HG03378 (cell line): ENCODE measurements around the gene SIRPA.

Source experiments
- ATAC-seq: cut with Tn5 transposase; IDR thresholded peaks from one replicate; pipeline ENCODE4 v1.9.1; 2021; ENCODE audit warnings: mild to moderate bottlenecking, moderate library complexity; ENCODE audit not compliant: unreplicated experiment

SIRPA gene

DNA sequence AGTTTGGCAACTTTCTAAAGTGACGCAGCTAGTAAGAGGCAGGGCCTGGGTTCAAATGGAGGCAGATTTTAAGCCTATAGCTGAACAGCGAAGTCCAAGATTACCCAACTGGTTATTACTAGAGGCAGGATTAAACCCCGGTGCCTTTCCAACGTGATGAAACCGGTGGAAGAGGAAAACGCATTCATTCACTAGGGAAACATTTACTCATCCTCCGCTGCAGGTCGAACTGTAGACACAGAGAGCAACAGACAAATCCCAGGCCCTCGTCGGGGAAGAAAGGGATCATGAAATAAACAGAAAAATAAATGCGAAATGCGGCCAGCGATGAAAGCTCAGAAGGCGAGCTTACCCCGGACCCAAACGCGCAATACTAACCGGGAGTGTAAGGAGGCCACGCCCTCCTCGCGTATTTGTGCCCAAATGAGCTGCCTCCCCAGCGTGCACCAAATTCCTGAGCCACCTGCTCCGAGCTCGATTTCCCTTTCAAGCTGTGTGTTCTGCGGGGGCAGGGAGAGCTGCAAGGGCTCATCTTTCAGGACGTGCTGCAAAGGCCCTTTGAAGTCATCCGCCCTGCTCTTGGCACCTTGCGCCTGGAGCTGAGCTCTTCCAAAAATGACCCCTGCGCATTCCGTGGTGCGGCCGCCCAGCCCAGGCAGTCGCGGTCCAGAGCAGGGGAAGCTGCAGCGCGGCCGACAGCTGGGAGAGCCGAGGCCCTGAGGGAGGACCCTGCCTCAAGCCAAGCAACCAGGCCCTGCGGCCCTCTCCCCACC lies 51.7 kb downstream of the SIRPA start:
- no peak for ATAC-seq

DNA sequence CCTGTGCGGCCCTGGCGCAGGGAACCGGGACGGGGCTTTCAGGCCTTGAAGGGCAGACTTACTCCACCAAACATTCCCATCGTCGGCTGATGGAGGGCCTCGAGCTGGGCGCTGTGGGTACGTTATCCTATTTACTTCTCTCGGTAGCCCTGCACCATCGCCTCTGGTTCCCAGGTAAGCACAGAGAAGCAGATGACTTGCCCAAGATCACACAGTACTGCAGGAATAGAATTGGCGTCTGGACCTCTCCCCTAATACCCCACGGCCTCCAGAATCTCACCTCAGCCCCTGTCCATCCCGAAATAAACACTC lies 52.3 kb downstream of the SIRPA start:
- ATAC-seq: no peak

DNA sequence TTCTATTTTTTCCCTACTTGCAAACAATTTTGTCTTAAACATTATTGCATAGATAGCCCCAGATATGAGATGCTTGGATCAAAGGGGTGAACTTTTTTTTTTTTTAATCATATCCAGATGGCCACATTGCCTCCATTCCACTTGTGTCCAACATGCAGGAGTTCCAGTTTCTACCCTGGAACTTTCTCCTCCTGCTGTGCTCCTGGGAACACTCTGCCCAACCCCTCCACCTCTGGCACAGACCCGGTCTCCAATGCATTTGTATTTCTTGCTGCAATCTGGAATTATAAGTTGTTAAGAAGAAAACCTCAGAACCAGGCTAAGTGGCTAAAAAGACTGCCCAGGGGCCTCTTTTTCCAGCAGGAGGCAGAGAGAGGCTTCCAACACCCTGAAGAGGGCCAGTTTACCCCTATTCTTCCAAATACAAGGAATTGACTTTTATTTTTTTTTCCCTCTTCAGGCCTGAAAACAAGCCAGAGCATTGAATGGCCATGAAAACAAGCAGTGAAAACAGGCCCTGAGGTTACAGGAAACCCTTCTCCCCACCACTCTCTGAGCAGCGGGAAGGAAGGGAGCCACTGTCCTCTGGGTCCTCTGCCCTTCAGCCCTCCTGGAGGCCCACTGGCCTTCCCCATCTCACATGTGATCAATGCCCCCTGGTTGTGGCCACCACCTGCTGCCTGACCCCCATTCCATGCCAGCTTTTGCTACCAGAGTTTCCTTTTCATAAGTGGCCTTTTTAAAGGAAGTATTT lies 54.3 kb downstream of the SIRPA start:
- no peak for ATAC-seq

DNA sequence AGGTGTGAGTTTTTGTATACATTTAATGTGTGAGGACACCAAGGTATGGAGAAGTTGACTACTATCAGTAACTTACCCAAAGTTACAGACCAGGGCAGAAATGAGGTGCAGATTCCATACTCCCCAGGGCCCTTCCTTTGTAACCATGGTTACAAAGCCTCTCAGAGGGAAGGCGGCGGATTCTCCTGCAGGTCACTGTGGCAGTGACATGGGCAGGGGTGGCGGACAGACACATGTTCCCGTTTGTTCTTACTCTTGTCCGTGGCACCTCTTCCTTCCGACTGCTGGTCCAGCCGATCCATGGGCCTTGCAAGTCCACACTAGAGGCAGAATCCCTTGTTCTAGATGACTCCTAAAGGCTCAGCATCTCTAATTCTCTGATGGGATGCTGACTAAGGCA lies 55.6 kb downstream of the SIRPA start:
- no peak for ATAC-seq

DNA sequence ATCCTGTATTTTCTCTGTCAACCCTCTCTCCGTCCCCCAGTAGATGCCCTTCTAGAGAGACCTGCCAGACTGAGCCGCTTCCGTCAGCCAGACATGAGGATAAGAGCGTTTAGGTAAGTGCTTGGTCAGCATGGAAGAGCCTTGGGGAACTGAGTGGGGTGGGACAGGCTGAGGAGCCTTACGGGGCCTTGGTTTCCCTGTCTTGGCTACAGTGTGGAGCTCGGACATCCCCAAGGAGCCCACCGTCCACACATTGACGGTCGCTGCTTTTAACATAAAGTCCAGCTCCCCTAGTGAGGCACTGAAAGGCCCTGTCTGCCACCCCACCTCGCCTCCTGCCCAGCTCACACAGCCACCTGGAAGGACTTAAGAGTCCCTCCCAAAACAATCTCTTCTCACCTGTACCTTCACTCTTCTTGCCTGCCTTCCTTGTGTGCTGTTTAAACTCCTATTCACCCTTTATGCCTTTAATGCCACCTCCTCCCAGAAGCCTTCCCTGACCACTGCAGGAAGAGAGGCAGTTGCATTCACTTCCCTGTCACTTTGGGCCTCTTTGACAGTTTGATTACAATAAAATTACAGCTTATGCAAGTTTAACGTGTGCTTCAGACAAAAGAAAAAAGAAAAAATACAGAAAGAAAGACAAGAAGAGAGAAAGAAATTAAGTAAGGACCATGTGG lies 56.4 kb downstream of the SIRPA start:
- ATAC-seq: no peak

DNA sequence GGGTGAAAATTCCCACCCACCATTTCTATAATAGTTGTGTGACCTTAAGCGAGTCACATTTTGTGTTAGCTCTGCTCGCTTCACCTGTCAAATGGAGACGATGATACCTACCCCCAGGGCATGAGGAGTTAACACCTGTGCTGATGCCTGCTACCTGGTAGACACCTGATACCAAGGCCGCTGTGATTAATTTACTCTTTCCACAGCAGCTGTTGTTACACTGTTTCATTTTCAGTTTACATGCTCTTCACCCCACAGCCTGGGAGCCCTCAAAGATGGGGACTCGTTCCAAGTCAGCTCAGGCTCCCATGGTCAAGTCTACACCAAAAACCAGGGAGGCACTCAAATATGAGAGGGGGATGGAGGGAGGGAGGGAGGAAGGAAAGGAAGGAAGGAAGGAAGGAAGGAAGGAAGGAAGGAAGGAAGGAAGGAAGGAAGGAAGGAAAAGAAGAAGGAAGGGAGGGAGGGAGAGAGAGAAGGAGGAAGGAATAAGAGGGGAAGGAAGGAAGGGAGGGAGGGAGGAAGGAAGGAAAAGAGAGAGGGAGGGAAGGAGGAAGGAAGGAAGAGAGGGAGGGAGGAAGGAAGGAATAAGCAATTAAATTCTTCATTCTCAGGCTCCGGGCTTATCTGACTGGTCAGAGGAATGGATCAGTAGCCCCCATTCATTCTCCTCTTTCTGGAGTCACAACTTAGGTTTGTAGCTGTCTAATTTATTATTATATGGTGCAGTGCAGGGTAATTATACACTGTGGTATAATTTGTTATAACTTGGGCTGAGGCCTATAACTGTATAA lies 57.7 kb downstream of the SIRPA start:
- no peak for ATAC-seq

DNA sequence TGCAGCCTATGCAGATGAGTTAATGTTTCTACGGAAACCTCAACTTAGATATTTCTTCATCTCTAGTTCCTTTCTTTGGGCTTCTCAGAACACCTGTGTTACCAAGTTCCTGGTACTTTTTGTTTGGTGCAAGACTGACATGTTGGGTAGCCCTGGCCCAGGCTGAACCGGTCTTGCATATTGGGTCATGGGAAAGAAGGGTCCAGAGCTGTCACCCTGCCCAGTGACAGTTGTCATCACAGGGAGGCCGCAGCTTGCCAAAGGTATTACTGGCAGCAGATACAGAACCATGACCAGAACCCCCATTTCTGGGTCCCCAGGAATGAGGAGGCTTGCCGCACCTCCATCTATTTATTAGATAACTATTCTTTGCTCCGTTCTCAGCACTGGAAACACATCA lies 58.4 kb downstream of the SIRPA start:
- no peak for ATAC-seq

DNA sequence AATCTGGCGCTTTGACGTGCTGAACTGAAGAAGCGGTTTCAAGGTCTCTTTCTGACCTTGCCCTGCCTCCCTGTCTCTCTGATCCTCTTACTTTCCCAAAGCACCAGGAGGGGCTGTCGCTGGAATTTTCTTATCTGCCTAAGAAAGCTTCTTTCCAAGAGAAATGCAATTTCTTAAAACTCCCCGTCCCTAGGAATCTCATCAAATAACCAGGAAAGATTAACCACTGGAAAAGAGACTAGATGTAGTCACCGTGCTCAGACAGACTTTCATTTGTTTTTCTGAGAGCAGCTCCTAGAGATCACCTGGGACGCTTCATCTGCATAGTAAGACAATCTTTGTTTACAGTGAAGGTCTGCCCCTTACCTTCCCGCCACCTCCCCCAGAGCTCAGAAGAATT lies 60.0 kb downstream of the SIRPA start:
- no peak for ATAC-seq

DNA sequence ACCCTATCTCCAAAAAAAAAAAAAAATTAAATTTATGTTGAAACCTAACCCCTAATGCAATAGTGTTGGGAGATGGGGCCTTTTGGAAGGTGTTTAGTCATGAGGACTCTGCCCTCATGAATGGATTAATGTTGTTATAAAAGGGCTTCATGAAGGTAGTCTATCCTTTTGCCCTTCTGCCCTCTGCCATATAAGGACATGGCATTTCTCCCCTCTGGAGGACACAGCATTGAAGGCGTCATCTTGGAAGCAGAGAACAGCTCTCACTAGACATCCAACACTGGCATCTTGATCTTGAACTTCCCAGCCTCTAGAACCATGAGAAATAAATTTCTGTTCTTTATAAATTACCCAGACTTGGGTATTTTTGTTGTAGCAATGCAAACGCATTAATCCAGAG lies 63.2 kb downstream of the SIRPA start:
- ATAC-seq: no peak

DNA sequence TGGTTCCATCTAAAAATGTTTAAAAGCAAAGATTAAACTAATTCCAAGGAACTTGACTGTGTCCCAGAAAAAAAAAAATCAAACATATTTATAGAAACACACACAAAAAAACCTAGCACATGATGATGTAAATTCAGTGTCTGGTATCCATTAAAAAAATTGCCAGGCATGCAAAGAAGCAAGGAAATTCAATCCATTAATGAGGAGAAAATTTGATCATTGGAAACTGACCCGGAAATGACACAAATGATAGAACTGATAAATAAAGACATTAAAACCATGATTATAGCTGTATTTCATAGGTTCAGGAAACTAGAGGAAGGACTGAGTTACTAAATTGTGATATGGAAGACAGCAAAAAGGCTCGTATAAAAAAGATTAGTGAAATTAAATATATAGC lies 63.9 kb downstream of the SIRPA start:
- ATAC-seq: no peak

DNA sequence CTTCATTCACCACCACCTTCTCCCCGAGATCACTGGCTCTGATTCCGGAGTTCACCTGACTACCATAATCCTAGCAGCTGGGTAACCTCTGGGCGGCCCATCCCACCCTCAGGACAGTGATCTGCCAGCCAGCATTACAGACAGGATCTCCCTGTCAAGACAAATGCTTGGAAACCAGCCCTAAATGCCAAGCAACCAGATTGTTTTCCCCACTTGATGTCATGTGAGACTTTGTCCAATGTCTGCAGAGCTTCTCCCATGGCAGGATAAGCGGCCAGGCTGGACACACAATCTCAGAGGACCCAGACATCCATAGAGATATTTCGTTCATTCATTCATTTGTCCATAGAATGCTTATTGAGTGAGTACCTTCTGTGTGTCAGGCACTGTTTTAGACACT lies 66.2 kb downstream of the SIRPA start:
- ATAC-seq: no peak

DNA sequence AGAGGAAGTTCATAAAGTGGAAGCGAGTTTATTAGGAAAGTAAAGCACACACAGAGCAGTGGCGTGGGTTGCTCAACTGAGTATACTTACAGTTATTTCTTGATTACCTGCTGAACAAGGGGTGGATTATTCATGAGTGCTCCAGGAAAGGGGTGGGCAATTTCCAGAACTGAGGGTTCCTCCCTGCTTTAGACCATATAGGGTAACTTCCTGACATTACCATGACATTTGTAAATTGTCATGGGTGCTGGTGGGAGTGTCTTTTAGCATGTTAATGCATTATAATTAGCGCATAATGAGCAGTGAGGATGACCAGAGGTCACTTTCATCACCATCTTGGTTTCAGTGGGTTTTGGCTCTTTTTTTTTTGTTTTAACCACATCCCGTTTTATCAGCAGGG lies 68.9 kb downstream of the SIRPA start:
- ATAC-seq: no peak

DNA sequence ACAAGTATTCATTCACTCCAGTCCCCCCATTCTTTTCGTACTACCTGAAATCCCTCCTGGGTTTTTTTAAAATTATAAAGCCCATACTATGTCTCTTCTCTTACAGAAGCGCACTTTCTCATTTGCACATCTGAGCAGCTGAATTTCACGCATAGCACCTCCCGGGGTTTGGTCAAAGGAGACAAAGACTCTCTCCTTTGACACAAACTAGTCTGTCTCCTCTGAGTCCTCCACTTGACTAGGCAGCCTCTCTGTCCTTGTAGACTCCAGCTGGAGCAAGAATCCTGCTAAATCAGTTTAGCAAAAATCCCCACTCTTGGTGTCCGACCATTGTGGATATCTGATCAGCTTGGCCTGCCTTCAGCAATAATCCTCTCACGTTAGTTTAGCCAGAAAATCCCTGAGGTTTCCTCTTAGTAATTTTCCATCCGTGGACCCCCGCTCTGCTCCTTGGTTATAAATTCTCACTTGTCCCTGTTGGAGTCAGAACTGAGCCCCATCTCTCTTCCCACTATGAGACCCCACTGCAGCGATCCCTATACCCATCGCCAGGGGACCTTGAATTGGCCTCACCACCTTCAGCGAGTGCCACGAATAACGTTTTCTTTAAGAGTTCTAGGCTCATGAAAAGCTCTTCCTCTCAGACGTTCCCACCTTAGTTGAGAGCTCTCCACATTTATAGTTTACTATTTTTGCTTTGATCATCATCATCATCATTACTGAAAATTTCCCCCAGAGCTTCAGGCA lies 69.6 kb downstream of the SIRPA start:
- no peak for ATAC-seq

DNA sequence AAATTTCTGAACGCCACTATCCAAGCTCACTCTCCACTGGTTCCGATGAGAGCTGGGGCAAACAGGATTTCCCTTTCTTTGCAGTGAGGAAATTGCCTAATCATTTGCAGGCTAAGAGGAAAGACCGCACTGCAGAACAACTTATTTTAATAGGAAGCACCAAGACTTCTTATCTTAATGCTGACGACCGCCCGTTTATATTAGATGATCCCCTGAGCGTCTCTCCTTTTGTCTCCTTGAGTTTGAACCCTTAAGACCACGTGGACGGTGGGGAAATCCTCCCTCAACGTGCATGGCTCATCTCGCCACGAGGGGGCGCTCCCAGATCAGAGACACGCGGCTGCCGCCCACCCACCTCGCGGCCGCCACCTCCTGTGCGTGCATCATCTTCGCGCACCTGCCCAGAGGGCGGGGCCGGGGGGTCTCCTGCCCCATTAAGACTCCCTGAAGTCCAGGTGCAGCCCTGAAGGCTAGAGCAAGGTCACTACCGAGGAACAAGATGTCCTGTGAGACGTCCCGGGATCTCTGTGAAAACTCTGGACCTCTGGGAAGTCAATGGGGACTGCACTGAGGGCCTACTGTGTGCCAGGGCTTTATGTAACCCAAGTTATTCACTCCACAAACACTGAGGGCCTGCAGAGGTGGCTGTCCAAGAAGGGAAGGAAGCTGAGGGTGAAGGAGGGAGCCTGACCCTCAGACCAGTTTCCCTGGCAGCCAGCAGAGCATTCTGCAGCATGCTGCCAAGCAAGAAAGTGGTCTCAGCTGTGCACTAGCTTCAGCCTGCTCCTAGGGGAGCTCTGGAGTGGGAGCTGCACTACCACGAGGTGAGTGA lies 70.5 kb downstream of the SIRPA start:
- ATAC-seq: no peak

DNA sequence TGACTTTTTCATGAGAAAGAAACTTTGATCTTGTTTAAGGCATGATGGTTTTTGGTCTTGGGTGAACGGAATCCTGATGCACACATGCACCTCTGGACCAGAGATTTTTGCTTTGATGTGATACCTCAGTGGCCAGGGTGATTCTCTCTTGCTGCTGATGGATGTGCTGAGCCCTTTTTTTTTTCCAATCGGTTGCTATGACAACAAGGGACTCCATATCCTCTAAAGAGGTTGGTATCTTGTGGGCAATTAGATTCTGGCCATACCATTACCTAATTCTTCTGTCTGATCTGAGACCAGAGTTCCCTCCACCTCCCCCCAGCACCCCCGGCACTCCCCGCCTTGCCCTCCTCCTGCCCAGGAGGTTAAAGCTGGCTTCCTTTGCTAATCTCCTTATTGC lies 73.8 kb downstream of the SIRPA start:
- no peak for ATAC-seq

DNA sequence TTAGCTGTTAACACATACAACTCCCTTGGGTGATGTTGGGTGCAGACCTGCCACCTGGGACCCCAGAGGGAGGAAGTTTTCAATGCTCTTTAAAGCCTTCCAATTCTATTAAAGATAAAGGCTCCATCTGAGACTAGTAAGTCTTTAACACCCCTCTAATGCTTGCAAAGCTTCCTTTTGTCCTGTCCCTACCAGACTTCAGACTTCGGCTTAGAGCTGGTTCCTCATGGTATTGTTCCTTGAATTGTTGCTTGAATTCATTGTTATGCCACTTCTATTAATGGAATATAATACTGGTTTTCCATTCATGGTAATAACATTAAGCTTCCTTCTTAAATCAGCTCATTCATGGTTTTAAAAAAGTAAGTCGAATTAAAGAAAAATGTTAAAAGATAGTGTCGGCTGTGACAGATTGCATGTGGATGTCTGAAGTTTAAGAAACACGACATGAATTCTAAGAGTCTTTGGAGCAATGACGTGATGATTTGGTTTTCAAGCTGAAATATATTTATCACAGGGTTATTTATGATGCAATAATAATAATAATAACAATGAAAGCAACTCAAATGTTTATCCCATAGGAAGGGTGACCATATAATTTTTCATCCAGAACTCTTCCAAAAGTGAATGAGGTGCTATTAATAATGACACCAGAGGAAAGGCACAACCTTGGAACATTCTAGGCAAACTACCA lies 76.8 kb downstream of the SIRPA start:
- no peak for ATAC-seq

DNA sequence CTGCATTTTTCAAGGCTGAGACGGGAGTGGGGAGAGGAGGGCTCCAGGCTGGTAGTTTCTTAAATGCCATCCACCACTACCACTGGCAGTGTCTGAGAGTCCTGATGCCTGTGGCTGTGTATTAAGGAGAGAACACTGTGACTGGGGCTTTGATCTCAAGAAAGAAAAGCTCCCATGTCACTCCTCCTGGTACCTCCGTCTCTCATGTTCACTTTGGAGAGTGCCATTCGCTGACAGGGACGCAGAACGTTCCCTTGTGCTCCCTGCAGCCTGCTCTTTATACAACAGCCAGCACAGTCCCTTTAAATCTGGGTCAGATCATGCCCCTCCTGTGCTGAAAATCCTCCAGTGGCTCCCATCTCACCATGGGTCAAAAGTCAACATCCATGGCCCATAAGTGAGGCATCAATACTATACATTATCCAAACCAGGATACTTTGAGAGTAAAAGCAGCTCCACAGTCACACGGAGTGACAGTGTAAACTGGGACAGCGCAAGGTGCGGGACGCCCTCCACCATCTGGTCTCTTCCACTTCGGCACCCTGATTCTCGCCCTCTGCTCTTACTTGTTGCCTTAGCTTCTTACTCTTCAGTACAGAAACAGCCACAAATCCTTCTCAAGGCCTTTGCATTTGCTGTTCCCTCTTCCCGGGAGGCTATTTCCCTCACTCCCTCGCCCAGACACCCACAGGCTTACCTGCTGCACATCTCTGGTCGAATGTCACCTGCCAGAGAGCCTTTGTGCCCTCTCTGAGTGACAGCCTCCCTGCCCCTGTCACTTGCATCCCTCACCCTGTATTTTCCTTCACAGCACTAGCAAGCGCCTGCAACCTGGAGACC lies 78.6 kb downstream of the SIRPA start:
- no peak for ATAC-seq

DNA sequence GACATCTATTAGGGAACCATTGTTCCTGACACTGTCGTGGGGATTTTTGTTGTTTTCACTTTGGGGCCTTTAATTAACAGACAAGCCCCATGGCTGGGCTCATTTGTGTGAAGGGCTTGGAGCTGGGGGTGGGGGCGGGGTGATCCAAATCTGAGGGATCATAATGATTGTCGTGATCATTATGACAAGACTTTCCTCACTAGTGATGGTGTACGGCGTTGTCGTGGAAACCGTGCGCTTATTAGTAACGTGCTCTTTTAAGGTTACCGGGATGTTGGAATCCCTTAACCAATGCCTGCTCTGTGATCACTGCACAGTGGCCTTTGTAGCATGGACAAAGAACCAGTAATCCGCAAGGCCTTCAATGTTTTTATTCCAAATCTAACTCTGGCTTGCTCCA lies 80.1 kb downstream of the SIRPA start:
- ATAC-seq: no peak
